ENCODE measurements around the gene SLC8B1.

The SLC8B1 gene

GRCh38 chr12:113334786-113335539 lies at the start of gene SLC8B1:
SLC8B1 (minus strand) TSS chr12:113335109; CDS start chr12:113332878, 2,231 bp downstream.
- DNase-seq = peak; percentile 66 to 84

DNA sequence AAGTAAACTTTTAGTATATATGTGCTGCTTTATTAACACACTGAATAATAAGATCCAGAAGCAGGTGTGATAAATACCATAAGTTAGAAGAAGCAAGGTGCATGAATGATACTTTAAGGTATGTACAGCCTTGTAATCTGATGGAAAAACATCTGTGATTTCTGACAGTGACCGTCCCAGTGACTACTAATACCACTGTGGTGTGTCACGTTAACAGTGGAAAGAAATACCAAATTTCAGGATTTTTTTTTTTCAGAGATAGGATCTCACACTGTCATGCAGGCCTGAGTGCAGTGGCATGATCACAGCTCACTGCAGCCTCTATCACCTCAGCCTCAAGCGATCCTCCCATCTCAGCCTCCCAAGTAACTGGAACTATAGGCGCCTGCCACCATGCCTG lies 47.3 kb upstream of the SLC8B1 start:
- no peak for DNase-seq

DNA sequence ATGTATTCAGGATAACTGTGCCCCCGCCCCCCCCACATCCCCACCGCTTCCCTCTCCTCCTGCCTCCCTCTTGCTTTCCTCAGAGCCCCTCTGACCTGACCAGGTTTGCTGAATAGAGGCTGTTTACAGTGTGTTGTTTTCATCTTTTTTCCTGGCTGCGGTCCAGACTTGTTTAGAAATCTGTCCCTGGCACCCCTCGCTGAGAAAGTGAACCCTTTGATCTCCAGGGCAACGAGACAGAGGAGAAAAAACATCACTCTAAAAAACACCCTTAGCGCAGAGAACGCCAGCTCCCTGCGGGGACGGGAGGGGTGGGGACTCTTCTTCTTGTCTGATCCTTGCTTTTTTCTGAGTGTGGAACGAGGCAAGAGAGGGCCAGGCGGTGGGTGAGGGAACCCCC lies 46.3 kb upstream of the SLC8B1 start:
- peak in 1 of 2 donors; percentile 7 for DNase-seq

GRCh38 chr12:113378291-113378690 lies 43.4 kb upstream of the SLC8B1 start:
- no peak for DNase-seq

DNA sequence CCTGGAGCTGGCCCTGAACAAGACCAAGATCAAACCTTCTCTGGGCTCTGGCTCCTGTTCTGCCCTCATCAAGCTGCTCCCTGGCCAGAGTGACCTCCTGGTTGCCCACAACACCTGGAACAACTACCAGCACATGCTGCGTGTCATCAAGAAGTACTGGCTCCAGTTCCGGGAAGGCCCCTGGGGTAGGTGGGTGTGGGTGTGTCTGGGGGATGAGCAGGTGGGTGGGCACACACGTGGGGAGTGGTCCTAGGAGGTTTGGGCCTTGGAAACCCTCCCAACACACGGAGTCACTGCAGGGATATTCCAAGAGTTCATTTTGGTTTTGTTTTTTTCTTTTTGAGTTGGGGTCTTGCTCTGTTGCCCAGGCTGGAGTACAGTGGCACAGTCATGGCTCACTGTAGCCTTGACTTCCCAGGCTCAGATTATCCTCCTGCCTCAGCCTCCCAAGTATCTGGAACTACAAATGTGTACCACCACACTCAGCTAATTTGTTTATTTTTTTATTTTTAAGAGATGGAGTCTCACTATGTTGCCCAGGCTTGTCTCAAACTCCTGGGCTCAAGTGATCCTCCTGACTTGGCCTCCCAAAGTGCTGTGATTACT lies 40.0 kb upstream of the SLC8B1 start:
- DNase-seq = no peak

DNA sequence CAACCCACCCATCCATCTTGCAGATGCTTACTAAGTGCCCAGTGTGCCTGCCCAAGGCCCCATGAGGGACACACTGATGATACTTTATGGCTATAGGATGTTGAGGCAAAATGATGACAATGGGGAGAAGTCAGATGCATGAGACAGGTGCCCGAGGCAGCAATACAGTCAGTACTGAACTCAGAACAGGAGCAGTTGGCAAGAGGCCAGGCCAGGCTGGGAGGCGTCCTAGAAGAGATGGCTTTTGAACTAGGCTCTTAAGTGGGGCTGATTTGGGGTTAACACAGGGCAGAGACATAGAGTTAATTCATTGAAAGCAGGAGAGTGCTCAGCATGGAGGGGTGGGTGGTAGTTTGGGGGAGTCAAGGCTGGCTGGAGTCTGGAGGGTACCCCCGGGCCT lies 39.1 kb upstream of the SLC8B1 start:
- no peak for DNase-seq

DNA sequence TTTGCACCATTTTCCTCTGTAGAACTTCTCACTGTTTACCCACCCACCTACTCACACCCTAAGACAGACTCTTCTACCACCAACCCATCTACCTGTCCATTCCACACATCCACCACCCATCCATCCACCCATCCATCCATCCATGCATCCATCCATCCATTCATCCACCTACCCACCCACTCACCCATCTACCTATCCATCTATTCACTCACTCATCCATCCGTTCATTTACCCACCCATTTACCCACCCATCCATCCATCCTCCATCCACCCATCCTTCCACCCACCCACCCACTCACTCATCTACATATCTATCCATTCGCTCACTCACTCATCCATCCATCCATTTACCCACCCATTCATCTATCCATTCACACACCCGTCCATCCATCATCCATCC lies 38.5 kb upstream of the SLC8B1 start:
- DNase-seq = no peak

- no peak for DNase-seq
Observed at GRCh38 chr12:113372371-113372770, 37.5 kb upstream of the SLC8B1 start.

- no peak for DNase-seq
Observed at GRCh38 chr12:113371808-113372207, 36.9 kb upstream of the SLC8B1 start.

DNA sequence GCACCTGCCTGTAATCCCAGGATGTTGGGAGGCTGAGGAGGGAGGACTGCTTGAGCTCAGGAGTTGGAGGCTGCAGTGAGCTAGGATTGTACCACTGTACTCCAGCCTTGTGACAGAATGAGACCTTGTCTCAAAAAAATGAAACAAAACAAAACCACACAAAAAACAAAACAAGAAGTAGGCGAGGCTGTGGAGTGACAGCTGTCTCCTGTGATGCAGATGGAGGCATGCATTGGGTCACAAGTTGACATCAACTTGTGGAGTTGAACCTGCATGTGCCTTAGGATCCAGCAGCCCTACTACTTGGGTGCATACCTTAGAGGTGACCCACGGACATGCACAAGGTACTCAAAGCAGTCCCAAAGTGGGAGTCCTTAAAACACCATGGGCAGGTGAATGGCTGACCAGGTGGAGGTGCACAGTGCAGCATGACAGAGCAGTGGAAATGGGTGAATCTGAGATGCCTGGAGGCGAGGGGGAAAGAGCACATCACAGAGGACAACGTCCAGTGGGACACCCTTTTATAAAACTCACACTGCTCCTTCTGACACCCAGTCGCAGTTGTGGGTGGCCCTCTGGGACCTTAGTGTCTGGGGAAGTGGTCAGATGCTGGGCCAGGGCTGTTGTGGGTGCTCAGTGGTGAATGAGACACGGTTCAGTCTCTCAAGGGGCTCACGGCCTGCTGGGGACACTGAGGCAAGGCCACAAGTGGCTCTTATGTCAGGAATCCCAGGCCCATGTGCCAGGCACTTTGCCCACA lies 36.2 kb upstream of the SLC8B1 start:
- no peak for DNase-seq

GRCh38 chr12:113369391-113369985 lies 34.6 kb upstream of the SLC8B1 start:
- peak; percentile 8 to 73 for DNase-seq

DNA sequence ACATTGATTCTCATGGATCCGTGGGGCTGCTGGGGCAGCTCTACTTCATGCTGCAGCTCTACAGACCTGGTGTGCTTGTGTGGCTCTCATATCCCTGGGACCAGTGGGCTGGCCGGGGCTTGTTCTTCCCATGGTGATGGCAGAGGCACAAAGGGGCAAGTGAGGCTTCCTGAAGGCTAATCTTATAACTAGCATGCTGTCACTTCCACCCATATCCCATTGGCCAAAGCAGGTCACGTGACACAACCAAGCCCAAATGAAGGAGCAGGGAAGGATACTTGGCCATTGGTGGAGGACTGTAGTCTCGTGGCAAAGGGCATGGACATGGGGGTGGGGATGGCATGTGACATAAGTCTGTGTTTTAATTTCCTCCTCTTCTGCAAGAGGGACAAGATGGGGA lies 33.4 kb upstream of the SLC8B1 start:
- no peak for DNase-seq

- no peak for DNase-seq
Observed at GRCh38 chr12:113366827-113367226, 31.9 kb upstream of the SLC8B1 start.

- DNase-seq = no peak
Observed at GRCh38 chr12:113365639-113366395, 30.9 kb upstream of the SLC8B1 start.

GRCh38 chr12:113364698-113365097 lies 29.8 kb upstream of the SLC8B1 start:
- no peak for DNase-seq

DNA sequence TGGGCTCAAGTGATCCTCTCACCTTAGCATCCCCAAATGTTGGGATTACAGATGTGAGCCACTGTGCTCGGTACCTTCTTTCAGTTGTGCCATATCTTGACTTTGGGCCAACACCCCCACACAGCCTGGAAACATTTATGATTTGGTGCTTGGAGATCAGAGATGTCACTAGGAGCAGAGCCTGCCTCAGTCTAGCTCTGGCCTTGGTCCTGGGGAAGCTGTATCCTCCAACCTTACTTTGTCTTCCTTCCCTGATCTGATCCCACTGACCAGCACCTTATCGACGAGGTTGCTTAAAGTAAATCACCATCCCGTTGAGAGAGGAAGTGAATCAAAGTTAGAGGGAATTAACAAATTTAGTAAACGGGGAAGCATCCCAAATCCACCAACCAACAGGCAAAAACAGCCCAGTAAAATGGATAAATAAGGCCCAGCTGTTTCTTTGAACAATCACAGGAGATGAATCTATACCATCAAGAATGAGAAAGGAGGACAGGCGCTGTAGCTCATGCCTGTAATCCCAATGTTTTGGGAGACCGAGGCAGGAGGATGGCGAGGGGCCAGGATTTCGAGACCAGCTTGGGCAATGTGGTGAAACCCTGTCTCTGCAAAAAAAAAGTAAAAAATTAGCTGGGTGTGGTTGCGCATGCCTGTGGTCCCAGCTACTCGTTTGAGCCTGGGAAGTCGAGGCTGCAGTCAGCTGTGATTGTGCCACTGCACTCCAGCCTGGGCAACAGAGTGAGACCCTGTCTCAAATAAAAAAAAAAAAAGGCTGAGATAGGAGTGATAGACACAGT lies 26.9 kb upstream of the SLC8B1 start:
- no peak for DNase-seq

DNA sequence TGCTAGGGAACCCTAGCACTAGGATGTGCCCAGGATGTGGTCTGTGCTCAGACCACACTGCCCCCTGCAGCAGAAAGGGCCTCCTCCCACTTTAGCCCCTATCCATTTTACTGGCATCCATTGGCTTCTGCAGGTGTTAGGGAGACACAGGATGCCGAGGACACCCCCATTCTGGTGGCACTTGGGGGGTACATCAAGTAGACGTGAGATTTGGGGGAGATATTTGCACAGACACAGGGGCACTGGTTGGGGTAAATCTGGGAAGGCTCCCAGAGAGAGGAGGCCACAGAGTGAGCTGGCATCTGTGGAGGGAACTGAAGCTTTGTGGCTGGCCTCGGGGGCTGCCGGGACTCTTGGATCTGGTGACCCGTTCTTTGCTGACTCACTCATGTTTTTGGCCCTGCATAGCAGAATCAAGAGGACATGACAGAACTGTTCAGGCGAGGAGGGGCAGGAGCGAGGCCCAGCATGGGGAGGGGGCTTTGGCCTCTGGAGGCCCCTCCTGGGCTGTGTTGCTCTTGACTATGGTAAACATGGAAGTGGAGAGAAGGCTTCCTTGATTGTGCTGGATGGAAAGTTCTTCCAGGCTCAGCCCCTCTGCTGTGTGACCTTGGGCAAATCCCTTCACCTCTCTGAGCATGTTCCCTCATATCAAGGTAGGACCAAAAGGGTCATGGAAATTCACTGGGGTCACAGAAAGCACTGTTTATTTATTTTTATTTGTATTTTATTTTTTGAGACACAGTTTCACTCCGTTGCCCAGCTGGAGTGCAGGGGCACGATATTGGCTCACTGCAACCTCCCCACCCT lies 25.2 kb upstream of the SLC8B1 start:
- DNase-seq = no peak

DNA sequence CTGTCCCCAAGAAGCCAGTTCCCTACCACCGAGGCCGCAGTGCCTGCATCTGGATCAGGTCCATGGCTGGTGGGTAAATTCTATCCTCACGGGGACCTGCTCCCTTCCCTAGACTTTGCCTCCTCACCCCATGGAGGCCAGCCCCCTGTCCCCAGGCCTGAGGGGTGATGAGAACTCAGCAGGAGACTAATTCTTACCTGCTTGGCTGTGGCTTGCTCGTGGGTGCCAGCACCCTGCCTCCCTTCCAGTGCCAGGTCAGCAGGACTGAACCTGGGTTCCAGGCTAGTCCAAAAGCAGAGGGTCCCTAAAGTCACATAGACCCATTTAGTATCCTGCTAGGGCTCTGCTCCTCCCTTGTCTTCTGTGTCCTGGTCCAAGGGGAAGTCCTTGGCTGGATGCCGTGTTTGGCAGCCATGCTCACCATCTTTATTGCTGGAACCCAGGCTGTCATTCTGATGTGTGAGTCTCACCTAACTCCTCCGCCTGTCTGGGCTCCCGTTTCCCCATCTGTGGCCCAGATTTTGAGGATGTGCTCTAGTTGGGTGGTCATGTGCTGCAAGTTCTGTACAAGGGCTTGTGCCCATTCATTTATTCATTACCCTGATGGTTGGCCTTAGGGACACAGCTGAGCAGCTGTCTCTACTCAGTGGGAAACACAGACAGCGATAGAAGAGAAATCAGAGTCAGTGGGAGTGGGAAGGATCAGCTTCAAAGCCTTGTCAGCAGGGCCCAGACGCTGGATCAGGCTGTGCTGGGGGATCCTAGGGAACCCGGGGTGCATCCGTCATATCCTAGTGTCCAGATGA lies 24.4 kb upstream of the SLC8B1 start:
- peak; percentile 54 to 76 for DNase-seq

DNA sequence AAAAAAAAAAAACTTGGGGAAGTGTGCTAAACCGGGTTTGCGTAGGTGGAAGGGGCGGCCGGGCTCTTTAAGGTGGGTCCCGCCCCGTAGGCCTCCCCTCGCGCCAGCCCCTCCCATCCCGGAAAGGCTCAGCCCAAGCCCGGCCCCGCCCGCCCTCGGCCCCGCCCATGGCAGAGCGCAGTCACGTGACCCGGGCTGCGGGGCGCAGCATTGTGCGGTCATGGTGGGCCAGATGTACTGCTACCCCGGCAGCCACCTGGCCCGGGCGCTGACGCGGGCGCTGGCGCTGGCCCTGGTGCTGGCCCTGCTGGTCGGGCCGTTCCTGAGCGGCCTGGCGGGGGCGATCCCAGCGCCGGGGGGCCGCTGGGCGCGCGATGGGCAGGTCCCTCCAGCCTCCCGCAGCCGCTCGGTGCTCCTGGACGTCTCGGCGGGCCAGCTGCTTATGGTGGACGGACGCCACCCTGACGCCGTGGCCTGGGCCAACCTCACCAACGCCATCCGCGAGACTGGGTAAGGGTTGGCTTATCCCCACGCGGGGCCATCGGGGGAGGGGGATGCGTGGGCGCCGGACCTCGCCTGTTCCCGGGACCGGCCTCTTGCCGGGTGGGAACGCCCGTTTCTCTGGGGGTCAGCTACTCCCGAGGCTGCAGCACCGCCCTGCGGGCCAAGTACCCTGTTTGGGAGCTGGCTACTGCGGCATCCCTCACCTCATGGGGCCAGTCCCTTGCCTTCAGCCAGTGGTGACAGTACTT lies 23.6 kb upstream of the SLC8B1 start, which contains the start of gene PLBD2:
Gene PLBD2, plus strand, starts transcription at position 207 of the 752 bp plus-strand sequence. Its CDS starts 14 bp downstream, at position 221.
- peak; percentile 84 to 95 for DNase-seq

All from hippocampal formation (tissue), 2 donors.